ELR (cell line): Measurements from ENCODE around the gene IL1F10.

Source experiments
- DNase-seq: peaks from one replicate; pipeline ENCODE4 v3.0.0-alpha.2; 2015; ENCODE audit warnings: low read depth

Gene IL1F10

DNA sequence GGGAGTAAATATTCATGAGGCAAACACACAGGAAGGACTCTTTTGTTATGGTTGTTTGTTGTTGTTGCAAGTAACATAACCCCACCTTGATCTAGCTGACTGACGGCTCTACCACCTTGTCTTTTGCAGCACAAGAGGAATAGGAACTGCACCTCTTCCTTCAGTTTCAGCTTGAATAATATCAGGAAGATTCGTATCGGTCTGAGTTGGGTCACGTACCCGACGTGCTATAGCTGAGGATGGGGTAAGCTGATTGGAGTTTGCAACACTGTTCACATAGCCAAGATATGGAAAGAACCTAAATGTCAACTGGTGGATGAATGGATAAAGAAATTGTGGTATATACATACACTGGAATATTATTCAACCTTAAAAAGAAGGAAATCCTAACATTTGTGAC is 45.1 kb downstream of the IL1F10 start:
- no peak for DNase-seq

DNA sequence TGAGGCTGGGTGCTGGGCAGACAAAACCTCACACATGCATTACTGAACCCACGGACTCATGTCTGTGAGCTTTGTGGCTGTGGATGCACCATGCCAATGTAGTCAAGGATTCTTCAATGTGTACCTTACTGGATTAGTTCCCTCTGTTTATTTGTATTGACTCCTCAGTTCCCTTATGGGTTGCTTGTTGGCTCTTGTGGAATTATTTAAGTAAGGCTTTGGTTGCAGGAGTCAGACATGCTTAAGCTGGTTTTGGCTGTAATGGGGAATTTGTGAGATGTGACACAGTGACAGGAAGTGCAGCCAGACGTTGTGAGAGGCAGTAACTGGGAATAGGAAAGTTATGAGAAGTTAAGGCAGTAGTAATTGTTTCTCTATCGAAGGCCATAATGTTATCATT is 46.0 kb downstream of the IL1F10 start:
- DNase-seq = no peak

DNA sequence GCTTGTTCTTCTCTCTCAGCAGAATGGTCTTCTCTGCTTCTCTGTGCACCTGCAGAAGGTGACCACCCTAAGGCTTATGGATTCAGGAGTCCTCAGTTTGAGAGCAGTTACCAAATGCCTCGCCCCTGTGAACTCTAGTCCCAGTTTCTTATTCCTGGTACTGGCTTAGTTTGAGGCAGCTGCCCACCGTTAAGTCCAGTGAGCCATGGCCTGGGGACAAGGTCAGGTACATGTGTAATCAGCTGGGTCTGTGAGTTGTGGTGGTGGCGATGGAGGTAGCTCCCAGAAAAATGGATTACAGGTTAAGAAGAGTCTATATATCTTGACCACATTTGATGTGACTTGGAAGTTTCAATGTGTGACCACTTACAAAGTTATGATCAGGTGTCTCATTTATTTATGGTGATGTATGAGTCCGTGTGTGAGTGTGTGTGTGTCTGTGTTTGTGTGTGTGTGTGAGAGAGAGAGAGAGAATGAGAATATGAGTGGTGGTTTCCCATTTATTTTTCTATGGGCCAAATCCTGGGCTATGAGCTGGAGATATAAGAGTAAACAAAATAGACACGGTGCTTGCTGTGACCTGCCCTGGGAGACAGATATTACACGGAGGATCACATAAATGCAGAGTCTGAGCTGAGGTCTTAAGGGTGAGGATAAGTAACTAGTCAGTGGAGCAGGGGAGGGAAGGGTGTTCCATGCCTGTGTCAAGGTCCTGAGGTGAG is 46.6 kb downstream of the IL1F10 start:
- DNase-seq = no peak

DNA sequence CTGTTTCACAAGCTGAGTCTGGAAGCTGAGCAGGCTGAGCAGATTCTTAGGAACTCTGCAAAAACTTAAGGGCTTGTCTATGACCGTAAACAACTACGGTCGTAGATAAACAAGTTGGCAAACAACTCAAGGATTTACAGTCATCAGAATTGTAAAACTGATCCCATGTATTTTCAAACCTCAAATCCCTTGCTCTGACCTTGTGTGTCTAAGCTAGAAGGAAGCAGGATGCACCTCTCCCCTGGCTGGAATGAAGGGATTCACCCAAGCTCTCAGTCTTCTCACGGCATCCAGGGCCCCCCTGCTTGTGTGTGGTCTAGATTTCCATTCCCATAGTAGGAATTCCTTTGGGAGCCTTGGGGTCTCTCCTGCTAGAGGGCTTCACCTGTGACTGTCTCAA is 47.2 kb downstream of the IL1F10 start:
- no peak for DNase-seq

DNA sequence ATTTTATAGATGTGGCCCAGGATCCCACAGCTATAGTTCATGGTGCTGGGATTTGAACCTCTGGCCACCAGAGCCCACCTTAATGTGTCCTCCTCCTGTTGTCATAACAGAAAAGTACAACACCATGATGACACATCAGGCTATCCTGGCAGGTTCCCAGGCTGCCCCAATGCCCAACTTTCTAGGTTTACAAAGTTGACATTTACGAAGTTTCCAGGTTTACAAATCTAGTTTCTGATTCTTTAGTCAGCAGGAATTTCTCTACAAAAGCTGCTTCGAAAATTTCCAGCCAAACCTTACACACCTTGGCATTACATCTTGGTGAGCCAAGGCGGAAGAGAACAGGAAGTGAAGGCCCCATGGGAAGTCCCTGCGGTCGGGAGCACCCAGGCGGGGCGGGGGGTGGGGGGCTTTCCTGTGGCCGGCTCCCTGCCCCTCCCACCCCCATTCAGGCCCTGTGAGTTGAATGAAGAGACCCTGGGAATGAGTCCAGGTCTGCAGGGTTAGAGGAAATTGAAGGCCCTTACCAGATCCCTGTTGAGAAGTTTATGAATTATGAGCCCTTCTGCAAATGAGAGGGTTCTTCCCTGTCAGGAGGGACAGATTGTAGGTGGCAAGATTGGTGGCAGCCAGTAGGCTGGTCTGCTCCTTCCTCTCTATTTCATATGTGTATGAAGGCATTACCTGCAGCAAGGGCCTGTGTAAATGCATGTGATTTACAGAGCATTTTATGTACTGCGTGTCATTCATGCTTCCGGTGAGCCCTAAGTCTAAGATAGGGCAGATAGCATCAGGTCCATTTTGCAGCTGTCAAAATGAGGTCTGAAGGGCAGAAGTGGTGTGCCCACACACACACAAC is 48.6 kb downstream of the IL1F10 start:
- DNase-seq = no peak

DNA sequence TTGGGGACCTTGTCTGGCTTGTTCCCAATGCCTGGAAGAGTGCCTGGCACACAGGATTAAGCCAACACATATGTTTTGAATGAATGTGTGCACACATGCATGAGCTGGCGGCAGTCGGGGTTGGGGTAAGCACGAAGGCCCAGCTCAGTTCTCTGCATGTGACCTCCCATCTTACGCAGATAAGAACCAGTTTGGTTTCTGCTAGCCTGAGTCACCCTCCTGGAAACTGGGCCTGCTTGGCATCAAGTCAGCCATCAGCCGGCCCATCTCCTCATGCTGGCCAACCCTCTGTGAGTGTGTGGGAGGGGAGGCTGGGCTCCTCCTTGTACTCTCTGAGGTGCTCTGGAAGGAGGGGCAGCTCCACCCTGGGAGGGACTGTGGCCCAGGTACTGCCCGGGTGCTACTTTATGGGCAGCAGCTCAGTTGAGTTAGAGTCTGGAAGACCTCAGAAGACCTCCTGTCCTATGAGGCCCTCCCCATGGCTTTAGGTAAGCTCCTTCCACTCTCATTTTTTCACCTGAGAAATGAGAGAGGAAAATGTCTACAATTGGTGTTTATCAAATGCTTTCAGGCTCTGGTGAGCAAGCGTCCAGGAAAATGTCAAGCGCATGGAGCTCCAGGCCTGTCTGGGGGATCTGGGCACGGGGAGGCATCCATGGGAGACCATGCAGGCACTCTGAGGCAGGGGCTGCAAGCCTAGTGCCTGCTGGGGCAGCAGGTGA is 49.9 kb downstream of the IL1F10 start:
- DNase-seq = peak; percentile 23

DNA sequence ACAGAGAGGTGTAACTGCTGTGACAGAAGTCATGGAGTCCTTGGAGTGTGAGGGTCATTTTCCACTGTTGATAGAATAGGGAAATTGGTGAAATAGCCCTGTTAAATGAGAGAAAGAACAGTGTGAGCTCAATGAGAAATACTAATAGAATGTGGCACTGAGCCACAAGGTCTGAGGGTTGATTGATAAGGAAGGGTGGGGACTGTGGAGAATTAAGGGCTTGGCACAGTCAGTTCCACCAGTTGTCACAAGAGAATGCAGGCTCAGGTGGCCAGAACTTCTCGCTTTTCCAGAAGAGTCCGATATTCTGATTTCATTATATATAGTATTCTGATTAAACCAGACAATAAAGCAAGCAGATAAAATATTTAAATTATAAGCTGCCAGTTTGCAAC is 50.5 kb downstream of the IL1F10 start:
- DNase-seq = no peak

DNA sequence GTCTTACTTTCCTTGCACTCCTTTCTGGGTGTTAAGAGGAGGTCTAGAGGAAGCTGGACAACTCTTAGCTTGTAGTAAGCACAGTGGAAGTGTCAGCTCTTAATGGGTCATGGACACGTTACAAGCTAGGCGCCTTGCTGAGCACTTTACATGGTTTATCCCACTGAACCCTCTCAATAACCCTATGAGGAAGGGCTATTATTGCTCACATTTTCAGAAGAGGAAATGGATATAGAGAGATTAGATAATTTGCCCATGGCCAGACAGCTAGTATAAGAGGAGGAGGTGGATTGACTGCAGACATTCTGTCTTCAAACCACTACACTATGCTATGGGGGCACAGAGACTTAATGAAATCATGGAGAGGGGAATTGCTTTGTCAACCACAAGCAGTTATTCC is 51.3 kb downstream of the IL1F10 start:
- no peak for DNase-seq

DNA sequence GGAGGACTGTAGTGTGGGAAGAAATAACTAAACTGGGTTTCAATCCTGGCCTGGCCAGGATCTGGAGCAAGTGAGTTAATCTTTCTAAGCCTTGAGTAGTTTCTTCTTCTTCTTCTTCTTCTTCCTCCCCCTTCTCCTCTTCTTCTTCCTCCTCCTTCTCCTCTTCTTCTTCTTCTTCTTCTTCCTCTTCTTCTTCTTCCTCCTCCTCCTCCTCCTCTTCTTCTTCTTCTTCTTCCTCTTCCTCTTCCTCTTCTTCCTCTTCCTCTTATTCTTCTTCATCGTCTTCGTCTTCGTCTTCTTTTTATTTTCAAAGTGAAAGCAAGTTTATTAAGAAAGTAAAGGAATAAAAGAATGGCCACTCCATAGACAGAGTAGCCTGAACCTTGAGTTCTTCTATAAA is 53.1 kb downstream of the IL1F10 start:
- DNase-seq = no peak

DNA sequence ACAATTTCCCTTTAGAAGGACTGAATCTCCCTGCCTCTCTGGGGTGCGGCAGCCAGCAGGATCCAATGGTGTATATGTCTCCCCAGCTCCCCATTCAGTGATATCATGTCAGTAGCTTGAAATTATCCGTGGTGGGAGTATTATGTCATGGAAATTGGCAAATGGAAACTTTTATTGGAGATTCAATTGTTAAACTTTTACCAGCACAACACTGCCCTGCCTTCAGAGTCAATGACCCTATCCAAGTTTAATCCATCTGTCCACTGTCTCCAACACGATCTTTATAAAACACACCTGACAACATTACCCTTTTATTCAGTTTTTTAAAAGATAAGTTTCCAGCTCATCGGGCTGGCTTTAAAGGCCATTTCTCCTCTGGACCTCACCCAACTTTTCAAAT is 54.6 kb downstream of the IL1F10 start:
- no peak for DNase-seq

DNA sequence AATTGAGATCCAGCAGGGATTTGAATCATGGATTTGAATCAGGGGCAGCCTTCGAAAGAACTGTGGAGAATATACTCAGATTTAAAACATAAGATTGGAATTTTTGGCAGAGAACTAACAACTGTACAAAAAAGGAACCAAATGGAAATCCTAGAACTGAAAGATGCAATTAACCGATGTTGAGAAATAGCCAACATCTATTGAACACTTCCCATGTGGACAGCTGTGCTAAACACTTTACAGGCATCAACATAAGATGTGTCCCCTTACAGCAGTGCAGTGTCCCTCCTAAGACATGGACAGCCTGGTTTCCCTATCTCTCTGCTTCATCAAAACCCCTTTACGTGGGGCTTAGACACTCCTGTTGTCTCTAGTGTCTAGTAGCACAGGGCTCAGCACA is 56.0 kb downstream of the IL1F10 start:
- DNase-seq = no peak

DNA sequence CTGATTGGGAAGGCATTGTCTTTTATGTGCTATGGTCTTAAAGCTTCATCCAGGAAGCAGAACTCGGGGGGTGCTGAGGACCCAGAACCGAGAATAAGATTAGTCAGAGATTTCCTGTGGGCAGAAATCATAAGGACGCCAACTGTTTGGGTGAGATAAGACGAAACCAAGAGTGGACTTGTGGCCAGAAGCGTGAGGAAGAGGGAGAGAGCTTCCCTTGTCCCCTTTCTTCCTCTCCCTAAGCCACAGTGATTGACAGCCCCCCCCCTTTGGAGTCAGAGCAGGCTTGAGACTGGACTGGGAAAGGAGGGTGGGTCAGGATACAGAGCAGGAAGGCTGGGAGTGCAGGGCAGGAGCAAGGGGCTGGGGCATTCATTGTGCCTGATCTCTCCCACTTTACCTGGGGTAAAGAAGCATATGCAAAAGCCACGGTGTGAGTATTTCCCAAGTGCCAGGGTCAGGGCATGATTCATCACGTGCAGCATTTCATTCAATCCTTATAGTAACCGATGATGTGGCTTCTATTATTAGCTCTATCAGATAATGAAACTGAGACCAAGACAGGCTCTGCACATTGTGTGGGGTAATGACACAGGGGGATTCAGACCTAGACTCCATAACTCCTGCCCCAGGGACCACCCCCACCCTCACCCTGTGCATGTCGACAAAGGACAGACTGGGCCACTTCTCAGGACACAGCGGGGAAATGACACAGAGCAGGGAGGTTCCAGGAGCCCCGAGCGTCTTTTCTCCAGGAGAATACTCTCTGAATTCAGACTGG is 56.6 kb downstream of the IL1F10 start:
- peak; percentile 69 for DNase-seq
